ENCODE measurements around the gene IRF6.

DNA sequence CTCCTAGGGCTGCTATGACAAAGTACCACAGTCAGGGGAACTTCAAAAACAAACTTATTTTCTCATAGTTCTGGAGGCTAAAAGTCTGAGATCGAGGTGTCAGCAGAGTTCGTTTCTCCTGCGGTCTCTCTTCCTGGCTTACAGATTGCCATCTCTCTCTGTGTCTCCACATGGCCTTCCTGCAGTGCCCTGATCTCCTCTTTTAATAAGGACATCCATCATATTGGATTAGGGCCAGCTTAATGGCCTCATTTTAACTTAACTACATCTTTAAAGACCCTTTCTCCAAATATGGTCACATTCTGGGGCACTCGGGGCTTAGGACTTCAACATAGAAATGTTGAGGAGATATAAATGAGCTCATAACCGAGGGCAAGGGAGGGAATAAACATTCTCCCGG is 33.8 kb downstream of the IRF6 start:
- TF ChIP-seq POLR2A (IDR thresholded peaks at IDR 0.05): no peak
- TF ChIP-seq, protein P1, sequence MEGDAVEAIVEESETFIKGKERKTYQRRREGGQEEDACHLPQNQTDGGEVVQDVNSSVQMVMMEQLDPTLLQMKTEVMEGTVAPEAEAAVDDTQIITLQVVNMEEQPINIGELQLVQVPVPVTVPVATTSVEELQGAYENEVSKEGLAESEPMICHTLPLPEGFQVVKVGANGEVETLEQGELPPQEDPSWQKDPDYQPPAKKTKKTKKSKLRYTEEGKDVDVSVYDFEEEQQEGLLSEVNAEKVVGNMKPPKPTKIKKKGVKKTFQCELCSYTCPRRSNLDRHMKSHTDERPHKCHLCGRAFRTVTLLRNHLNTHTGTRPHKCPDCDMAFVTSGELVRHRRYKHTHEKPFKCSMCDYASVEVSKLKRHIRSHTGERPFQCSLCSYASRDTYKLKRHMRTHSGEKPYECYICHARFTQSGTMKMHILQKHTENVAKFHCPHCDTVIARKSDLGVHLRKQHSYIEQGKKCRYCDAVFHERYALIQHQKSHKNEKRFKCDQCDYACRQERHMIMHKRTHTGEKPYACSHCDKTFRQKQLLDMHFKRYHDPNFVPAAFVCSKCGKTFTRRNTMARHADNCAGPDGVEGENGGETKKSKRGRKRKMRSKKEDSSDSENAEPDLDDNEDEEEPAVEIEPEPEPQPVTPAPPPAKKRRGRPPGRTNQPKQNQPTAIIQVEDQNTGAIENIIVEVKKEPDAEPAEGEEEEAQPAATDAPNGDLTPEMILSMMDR (IDR thresholded peaks at IDR 0.05): no peak
